GM19351 (cell line): ENCODE measurements around the gene SSBP4.

Experiments
- ATAC-seq: cut with Tn5 transposase; IDR thresholded peaks from one replicate; pipeline ENCODE4 v1.9.1; 2021; ENCODE audit warnings: mild to moderate bottlenecking, moderate library complexity; ENCODE audit not compliant: unreplicated experiment

The SSBP4 gene

GRCh38 chr19:18481505-18482222 is 62.5 kb downstream of the SSBP4 start:
- no peak for ATAC-seq

- no peak for ATAC-seq
These were observed 64.1 kb downstream of the SSBP4 start for GRCh38 chr19:18483119-18483890.
